Fibroblast of villous mesenchyme (primary cell): ENCODE data around the gene LPCAT1. TPM values are rescaled to one million over a fixed set of nuclear protein-coding genes. Genes with fewer than 3 reads are reported as not detected.

ENCODE experiments used
- DNase-seq: peaks from one replicate; pipeline ENCODE4 v3.0.0-alpha.2; 2010; ENCODE audit warnings: low read depth
- H3K4me3 ChIP-seq: 2 replicates; pipeline ENCODE4 v1.5.1; 2011; ENCODE audit warnings: low read depth, mild to moderate bottlenecking, low read length
- total RNA-seq: library from RNA; depleted of rRNA; stranded (reverse); fragments of >200 nt; gene quantifications from 2 replicates; pipeline ENCODE4 v1.2.3, GENCODE V29; 2012
- TF ChIP-seq, protein P1 (sequence below): IDR thresholded peaks from 2 replicates; pipeline ENCODE4 v1.5.1; 2012; ENCODE audit warnings: low read depth, mild to moderate bottlenecking, low read length; ENCODE audit not compliant: insufficient read depth

Gene LPCAT1
- total RNA-seq, 1 donor = 57.4 TPM

DNA sequence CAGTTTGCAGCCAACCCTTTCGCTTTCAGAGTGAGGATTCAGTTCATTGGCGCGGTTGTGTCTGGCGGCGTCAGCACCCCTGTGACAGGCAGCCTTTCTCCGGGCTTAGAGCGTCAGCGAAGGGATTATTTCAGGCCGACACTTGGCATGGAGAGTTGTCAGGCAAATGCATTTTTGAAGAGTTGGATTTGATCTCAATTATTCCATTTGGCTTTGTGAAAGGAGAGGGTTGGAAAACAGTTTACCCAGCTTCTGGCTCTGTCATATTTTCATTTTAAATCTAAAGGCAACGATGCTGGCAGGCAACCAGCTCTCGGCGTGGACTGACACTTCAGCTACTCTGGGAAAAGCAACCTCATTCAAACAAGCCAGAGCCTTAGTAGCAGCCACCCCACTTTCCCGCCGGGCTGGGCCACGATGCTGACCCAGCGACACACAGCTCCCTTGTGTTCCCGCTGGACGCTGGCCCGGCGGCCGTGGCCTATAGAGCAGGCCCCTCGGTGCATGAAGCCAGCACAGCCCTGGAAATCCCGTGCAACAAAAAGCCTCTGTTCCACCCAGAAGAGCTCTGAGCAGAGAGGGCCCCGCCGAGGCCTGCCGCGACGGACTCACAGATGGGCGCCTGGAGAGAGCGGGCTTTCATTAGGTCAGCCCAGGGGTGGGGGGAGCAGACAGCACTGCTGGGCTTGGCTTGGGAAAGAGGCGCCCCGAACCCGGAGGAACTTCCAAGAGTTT, 28.9 kb upstream of the LPCAT1 start:
- H3K4me3 ChIP-seq = no peak overlapping the region
- TF ChIP-seq, protein P1, sequence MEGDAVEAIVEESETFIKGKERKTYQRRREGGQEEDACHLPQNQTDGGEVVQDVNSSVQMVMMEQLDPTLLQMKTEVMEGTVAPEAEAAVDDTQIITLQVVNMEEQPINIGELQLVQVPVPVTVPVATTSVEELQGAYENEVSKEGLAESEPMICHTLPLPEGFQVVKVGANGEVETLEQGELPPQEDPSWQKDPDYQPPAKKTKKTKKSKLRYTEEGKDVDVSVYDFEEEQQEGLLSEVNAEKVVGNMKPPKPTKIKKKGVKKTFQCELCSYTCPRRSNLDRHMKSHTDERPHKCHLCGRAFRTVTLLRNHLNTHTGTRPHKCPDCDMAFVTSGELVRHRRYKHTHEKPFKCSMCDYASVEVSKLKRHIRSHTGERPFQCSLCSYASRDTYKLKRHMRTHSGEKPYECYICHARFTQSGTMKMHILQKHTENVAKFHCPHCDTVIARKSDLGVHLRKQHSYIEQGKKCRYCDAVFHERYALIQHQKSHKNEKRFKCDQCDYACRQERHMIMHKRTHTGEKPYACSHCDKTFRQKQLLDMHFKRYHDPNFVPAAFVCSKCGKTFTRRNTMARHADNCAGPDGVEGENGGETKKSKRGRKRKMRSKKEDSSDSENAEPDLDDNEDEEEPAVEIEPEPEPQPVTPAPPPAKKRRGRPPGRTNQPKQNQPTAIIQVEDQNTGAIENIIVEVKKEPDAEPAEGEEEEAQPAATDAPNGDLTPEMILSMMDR = no peak
- DNase-seq = no peak

DNA sequence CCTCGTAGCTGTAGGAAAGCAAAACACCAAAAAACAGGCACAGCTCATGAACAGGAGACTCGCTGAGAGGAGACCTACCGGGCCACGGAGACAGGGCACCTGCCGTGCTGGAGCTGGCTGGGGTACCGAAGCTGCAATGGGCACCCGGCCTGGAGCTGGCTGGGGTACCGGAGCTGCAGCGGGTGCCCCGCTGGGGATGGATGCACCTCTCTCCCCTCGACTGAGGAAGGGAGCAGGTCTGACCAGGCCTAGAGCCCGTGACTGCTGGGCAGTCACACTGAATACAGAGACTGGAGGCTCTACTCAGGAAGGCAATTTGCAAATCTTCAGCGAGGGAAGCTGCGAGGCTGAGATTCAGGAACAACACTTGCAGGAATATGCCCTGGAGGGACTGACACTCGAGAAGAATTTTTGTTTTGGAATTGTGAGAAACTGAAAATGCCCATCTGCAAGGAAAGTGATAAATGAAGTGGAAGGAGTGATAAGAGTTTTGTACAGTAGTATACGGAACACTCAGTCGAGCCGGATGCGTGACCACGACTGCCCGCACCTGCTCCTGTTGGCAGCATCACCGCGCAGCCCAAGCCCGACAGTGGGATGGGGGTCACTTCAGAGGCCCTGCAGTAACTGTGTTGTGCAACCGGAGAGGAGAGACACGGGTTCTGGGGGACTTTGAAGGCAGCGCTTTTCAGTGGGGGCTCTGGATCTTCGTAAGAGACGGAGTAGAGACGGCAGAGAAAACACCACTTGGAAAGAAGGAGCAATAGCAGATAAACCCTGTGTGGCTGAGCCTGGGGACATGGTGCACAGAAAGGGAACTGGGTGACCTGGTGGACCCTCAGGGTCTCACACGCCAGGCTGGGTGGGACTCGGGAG, 27.9 kb upstream of the LPCAT1 start:
- no peak overlapping the region for H3K4me3 ChIP-seq
- TF ChIP-seq, protein P1 = no peak
- no peak for DNase-seq

DNA sequence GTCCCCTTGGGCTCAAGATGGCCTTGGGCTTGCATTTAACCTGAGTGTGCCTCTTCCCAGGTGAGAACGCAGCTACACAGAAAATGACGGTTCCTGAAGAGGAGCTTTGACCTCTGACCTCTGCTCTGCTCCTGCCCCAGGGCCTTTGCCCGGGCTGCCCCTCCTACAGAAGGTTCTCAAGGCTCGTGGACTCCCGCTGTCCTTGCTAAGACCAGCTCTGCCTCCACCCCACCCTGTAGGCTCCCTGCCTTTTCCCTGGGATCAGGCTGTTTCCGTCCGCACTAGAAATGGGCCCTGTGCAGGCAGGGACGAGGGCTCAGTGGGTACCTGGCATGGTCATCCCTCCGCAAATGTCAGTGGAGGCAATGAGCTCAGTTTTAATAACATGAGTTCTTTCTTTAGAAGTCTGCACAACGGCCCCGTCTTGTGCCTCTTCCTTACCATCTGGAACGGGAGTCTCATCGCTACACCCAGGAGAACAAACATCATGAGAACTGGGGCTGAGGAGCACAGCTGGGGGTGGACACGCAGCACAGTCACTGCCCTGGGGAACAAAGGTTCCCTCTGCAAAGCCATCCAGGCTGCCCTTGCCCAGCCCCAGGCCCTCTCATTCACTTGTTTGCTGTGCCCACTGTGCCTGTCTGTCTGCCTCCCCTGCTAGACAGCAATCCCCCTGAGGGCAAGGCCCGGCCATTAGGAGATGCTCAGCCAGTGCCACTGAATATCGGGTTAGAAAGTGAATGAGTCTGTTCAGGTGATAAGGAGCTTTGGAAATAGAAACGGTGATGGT, 26.7 kb upstream of the LPCAT1 start:
- no peak for DNase-seq
- TF ChIP-seq, protein P1 = no peak
- no peak overlapping the region for H3K4me3 ChIP-seq

DNA sequence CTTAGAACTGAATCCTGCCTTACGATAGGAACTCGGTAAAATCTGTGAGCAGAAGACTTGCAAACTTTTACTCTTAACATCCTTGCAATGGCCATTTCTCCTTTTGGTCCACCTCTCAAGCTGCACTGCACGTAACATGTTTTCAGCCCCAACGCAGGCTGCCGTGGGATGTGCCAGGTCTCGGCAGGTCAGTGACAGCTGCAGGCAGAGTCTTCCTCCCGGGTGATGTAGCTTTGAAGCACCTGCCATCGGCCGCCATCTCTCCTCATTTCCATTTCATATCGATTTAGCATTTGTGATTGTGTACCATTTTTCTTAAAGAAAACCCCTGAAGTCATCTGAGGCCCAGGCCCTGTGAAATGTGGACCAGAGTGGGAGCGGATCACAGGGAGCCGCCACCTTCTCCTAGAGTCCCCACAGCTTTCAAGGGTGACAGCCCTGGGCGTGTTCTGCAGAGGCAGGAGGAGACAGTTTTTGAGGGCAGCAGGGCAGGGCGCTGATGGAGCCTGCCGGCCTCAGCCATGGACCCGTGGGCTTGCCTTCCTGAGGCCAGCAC, 25.8 kb upstream of the LPCAT1 start:
- no peak for DNase-seq
- H3K4me3 ChIP-seq = no peak overlapping the region
- TF ChIP-seq, protein P1 = no peak

DNA sequence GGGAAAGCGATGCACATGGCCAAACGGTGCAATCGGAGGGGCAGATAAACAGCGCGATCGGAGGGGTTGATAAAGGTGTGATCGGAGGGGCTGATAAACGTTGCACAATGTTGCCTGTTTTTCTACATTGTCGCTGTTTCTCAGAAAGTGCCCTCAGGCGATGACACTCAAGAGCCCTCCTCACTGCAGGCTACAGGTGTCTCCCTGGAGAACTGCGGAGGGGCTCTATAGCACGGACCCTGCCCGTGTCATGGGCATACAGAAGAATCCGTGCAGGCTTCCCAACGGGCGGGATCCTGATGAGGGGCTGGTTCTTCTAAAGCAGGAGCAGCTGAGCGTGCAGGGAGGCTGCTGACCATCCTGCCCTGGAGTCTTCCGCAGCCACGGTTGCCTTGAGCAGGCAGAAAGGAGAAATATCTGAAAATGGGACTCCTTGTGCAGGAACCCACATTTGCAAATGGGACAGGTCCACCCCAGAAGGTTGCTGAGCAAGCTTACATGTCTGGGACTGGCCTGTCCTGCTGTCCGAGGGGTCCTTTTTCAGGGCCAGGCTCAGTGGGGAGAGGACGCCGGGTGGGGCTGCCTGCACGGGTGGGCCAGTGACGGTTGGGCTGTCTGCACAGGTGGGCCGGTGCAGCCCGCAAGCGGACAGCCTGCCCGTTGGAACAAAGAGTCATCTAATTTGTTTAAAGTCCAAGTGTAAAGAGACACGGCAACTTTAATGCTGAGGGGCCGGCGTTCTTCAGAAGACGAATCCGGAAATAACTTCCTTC, 25.1 kb upstream of the LPCAT1 start:
- no peak for DNase-seq
- TF ChIP-seq, protein P1 = no peak
- no peak overlapping the region for H3K4me3 ChIP-seq

DNA sequence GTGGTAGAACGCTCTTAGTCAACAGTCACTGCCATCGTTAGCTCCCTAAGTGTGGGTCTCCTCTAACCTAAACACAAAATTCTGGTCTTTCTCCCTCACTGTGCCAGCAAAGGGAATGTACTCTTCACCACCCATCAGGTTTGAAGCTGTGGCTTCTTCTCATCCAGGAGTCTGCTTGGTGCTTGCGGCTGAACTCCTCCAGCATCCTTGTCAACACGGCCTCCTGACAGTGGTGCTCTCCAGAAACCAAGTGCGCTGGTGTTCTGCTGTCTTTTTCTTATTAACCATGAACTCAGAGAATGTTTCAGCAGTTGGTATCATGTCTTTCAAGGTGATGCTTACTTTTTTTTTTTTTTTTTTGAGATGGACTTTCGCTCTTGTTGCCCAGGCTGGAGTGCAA, 23.9 kb upstream of the LPCAT1 start:
- no peak for DNase-seq
- TF ChIP-seq, protein P1 = no peak
- no peak overlapping the region for H3K4me3 ChIP-seq
